Measurements from ENCODE around the gene TLX2. TPM values are rescaled to one million over a fixed set of nuclear protein-coding genes. Genes with fewer than 3 reads are reported as not detected.

TLX2 gene
- total and polyA plus RNA-seq, 2 donors (not counting 3 experiments of a cell fraction or from before 2014, with no cell fraction given), result not detected

DNA sequence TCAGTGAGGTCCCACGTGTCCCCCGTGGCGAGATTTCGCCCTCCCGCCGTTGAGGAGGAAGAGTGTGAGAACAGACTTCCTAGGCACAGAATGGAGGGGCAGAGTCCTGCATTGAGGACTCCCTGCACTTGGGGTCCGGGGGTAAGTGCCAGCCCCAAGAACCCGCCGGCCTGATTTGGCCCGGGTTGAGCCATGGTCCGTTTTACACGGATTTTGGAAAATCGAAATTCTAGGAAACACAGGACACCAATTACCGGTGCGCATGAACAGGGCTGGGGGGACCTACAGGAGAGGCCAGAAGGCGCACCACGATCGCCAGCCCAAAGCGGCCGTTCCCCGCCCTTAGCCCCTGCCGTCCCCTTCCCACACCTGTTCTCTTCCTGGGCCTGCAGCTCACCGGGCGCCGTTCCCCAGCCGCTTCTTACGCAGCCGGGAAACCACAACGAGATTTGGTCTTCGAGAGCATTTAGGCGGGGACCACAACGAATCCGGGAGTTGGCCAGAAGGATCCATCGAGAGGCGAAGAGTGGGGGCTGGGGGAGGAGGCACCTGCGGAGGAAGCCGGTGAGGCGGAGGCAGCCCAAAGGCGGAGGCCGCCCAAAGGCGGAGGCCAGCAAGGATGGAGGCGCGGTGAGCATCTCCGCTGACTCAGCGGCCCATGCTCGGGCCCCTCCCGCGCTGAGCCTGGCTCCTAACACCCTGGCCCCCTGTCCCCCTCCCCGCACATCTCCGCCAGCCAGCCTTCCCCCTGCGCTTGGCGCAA lies 464 bp upstream of the TLX2 start:
- Histone ChIP-seq H3K79me2 (ENCODE audit: control insufficient read depth, insufficient read depth, low read length) (no peaks in the 10 kb centered on the region), H3K27ac (ENCODE audit: insufficient read depth, low read depth, low read length) (no peak overlapping the region), H3K36me3 (ENCODE audit: control insufficient read depth in 2 of 2, extremely low read depth in 1 of 2, insufficient read depth in 2 of 2, low read length in 2 of 2) (no peaks in the 10 kb centered on the region), H3K4me2 (ENCODE audit: insufficient read depth, low read length) (no peak overlapping the region), H3K9me1 (replicated peaks; ENCODE audit: control insufficient read depth, extremely low read depth, insufficient read depth, low read length) (no peaks in the 10 kb centered on the region), H2AFZ (ENCODE audit: low read depth, low read length) (no peak overlapping the region), H4K20me1 (replicated peaks; ENCODE audit: control insufficient read depth, extremely low read depth, insufficient read depth, low read length) (no peaks in the 10 kb centered on the region), H3K9ac (replicated peaks; ENCODE audit: extremely low read depth, insufficient read depth, low read length) (no peak overlapping the region), H3K4me1 (ENCODE audit: control insufficient read depth, extremely low read depth, insufficient read depth, low read length) (peaks cover 7% of the 10 kb centered on the region), H3K27me3 (ENCODE audit: control insufficient read depth in 2 of 2, insufficient read depth in 2 of 2, low read length in 2 of 2) (peaks cover 80 to 95% of the 10 kb centered on the region in 2 experiments), H3K9me3 (replicated peaks; ENCODE audit: control insufficient read depth, insufficient read depth, low read length) (no peaks in the 10 kb centered on the region), H3K4me3 (replicated peaks in 1 of 3; ENCODE audit: insufficient read depth in 1 of 3, low read depth in 1 of 3, low read length in 3 of 3) (no peak overlapping the region)
- BruUV-seq (replicated peaks), result no TSS peak
- dilution Hi-C loops (cut with MboI; ENCODE audit: extremely low pct_ligation_motif_present, low sequenced_read_pairs), result no loop called here
- no peak for FAIRE-seq
- ChIA-PET POLR2A (interaction anchor here (0.7 kb wide), 2 partner anchors 12 to 453 kb away, joined by 3 to 4 read pairs; partner anchors contain the start of gene DQX1), CTCF (no interaction called here)
- peak; percentile 9 for DNase-seq (ENCODE audit: low read depth, low spot score)
- TF ChIP-seq FOS (IDR thresholded peaks at IDR 0.05; ENCODE audit: borderline replicate concordance, insufficient read depth, low read length) (no peak), EZH2 (IDR thresholded peaks at IDR 0.05; ENCODE audit: borderline replicate concordance, low read depth, low read length, severe bottlenecking) (peak; percentile 89)
- intact Hi-C loops (cut with micrococcal nuclease), result no loop called here

DNA sequence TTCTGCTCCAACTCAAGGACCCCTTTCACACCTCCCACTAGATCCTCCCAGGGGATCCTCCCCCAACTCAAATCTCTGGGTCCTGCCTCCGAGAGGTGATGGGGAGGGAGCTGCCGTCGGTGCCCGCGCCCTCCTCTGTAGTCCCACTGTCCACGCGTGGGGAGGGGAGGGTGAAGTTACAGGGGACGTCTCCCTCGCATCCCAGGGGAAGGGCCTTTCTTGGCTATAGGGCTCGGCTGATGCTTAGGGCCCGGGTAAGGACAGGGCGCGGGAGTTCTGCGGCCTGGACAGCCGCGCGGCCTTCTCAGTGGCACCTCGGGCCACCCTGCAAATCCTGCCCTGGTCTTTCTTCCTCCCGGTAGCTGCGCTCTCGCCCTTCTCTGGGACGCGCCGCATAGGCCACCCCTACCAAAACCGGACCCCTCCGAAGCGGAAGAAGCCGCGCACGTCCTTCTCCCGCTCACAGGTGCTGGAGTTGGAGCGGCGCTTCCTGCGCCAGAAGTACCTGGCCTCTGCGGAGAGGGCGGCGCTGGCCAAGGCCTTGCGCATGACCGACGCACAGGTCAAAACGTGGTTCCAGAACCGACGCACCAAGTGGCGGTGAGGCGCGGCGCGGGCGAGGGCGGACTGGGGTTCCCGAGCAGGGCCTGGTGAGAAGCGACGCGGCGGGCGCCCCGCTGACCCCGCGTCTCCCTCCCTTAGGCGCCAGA lies 1.2 kb downstream of the TLX2 start:
- Histone ChIP-seq H3K27ac (ENCODE audit: insufficient read depth, low read depth, low read length) (no peak overlapping the region), H3K36me3 (ENCODE audit: control insufficient read depth in 2 of 2, extremely low read depth in 1 of 2, insufficient read depth in 2 of 2, low read length in 2 of 2) (no peaks in the 10 kb centered on the region), H3K4me3 (replicated peaks in 1 of 3; ENCODE audit: insufficient read depth in 1 of 3, low read depth in 1 of 3, low read length in 3 of 3) (no peak overlapping the region), H3K4me2 (ENCODE audit: insufficient read depth, low read length) (no peak overlapping the region), H3K79me2 (ENCODE audit: control insufficient read depth, insufficient read depth, low read length) (no peaks in the 10 kb centered on the region), H3K9ac (replicated peaks; ENCODE audit: extremely low read depth, insufficient read depth, low read length) (no peak overlapping the region), H2AFZ (ENCODE audit: low read depth, low read length) (peak overlapping the region; percentile 69), H3K4me1 (ENCODE audit: control insufficient read depth, extremely low read depth, insufficient read depth, low read length) (peaks cover 7% of the 10 kb centered on the region), H3K9me3 (replicated peaks; ENCODE audit: control insufficient read depth, insufficient read depth, low read length) (no peaks in the 10 kb centered on the region), H3K9me1 (replicated peaks; ENCODE audit: control insufficient read depth, extremely low read depth, insufficient read depth, low read length) (no peaks in the 10 kb centered on the region), H3K27me3 (ENCODE audit: control insufficient read depth in 2 of 2, insufficient read depth in 2 of 2, low read length in 2 of 2) (peaks cover 86 to 98% of the 10 kb centered on the region in 2 experiments), H4K20me1 (replicated peaks; ENCODE audit: control insufficient read depth, extremely low read depth, insufficient read depth, low read length) (no peaks in the 10 kb centered on the region)
- no peak for FAIRE-seq
- no TSS peak for BruUV-seq (replicated peaks)
- ChIA-PET CTCF (interaction anchor here (1.4 kb wide), 1 partner anchor 8 kb away, joined by 3 read pairs; no protein-coding TSS in a partner anchor), POLR2A (no interaction called here)
- DNase-seq (ENCODE audit: low read depth, low spot score), result no peak
- dilution Hi-C loops (cut with MboI; ENCODE audit: extremely low pct_ligation_motif_present, low sequenced_read_pairs) (no loop called here), intact Hi-C loops (cut with micrococcal nuclease) (no loop called here)
- TF ChIP-seq EZH2 (IDR thresholded peaks at IDR 0.05; ENCODE audit: borderline replicate concordance, low read depth, low read length, severe bottlenecking) (peak; percentile 99), MYC (IDR thresholded peaks at IDR 0.05; ENCODE audit: low read depth, low read length) (no peak)
